HG02642 (cell line): Measurements from ENCODE around the gene ZNF275.
"Not testable (repeated sequence)": the region's sequence is repeated elsewhere in the genome, so short reads cannot be mapped to it uniquely, and the experiment has no call there.

Source experiments
- ATAC-seq: cut with Tn5 transposase; IDR thresholded peaks from one replicate; pipeline ENCODE4 v1.9.1; 2021; ENCODE audit warnings: mild to moderate bottlenecking; ENCODE audit not compliant: unreplicated experiment, poor library complexity

The ZNF275 gene

GRCh38 chrX:153384390-153384789 is 50.4 kb downstream of the ZNF275 start:
- ATAC-seq, result no peak

GRCh38 chrX:153384973-153385372 is 51.0 kb downstream of the ZNF275 start:
- not testable (repeated sequence) for ATAC-seq

DNA sequence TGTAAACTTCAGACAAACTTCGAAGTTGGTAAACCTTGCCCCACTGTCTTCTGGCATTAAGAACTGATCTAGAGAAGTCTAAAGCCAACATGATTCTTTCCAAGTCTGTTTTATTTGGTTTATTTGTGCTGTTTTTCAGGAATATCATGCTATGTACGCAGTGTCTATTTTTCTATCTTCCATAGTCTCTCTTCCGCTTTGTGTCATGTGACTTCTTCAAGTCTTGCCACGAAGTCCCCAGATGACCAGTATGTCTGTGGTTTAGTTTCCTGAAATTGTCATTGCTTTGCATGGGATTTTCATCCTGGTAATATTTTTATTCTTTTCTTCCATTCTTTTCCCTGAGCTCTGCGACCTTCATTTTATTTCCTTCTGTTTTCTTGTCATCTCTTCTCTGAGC is 52.1 kb downstream of the ZNF275 start:
- ATAC-seq, result no peak

- ATAC-seq, result no peak
These were observed 53.4 kb downstream of the ZNF275 start for GRCh38 chrX:153387345-153387744.

DNA sequence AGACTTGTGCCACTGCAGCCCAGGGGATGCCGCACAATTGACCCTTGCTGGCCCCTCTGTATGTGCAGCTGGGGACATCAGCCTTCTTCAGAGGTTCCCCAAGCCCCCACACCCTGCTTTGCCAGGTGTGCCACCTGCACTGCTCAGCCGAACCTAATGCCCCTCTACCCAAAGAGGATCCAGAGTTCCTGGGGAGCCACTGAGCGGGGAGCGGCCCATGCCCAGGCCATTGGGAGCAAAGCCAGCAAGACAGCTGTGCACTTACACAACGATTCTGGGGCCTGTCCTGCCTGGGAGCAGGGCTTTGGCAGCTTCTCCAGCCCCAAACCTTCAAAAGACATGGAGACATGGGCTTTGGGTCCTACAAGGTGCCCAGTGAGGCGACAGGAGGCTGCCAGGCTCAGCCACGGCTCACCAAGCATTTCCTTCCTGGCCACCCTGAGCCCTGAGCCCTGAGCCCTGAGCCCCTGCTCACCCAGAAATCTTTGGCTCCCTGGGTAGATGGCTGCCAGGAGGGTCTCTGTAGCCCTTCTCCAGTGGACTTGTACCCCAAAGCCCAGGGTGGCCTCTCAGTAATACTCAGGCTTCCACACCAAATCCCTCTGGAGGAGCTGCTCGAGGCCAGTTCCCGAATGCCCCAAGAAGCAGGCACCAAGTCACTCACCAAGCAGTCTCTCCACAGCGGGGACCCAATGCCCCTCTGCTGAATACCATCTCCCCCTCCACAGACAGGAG is 54.2 kb downstream of the ZNF275 start:
- no peak for ATAC-seq

DNA sequence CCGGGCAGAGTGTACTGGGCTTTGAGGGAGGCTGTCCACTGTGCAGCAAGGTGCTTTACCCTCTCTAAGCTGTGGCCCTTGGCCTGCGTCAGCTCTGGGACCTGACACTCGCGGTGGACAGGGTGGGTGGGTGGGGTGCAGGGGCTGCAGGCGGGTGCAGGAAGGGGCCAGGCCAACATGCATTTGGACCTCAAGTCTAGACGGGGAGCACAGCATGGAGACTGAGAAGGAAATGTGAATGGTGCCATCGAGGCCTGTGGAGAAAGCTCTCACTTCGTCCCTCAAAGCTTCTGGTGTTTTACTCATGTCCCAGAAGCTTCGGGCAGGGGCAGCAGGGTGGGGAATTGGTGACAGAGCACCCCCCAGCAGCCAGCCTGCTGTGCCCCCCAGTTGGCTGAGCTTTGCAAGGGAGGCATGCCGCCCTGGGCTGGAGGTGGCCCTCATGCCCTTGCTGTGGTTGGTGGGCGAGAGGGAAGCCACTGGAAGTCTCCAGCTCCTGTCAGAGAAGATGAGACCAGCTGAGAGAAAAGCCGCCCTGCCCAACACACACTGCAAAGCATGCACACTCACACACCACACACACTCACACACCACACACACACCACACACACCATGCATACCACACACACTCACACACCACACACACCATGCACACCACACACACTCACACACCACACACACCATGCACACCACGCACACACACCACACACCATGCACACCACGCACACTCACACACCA is 54.9 kb downstream of the ZNF275 start:
- no peak for ATAC-seq

DNA sequence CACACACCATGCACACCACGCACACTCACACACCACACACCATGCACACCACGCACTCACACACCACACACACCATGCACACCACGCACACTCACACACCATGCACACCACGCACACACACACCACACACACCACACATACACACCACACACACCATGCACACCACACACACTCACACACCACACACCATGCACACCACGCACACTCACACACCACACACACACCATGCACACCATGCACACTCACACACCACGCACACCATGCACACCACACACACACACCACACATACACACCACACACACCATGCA is 55.5 kb downstream of the ZNF275 start:
- ATAC-seq, result not testable (repeated sequence)

DNA sequence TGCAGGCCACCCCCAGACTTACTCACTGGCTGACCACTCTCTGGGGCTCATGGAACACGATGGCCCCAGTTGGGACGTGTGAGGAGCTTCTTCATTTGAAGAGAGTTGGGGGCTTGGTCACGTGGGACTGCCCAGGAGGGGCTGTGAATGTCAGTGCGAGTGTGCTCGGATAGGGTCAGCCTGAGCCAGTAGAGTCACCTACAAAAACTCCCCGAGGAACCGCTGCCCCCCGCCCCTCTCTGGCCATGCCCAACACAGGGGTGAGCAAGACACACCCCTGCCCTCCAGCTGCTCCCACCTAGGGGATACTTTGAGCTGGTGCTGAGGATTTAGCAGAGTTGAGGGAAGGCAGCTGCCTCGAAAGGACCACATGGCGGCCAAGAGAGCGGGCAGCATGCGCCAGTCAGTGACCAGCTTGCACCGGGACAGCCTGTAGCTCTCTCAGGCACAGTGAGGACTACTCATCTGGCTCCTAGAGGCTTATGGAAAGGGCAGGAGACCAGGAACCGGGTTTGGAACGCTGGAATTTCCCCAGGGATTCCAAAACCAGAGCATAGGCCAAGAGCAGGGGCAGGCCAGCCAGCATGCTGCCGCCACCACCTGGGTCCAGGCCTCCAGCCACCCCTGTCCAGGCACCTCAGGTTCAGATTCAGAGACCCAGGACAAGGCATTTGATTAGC is 58.8 kb downstream of the ZNF275 start:
- ATAC-seq, result no peak

DNA sequence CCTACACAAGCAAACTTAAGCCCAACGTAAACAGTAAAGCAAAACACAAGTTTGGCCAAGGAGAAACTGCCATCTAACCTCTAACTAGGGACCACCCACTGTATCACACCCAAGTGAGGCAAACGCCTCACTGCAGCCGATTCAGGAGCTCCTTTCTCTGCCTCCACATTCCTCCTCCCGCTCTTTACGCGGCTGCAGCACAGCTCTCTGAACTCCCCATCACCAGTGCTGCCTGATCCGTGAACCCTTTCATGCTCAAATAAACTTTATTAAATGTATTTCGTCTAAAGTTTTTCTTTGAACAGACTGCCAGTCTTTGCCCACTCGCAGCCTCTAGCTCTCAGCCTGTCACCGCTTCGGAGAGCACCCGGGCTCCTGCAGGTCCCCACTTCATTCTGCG is 60.7 kb downstream of the ZNF275 start:
- no peak for ATAC-seq

GRCh38 chrX:153395613-153396319 is 61.8 kb downstream of the ZNF275 start:
- no peak for ATAC-seq

DNA sequence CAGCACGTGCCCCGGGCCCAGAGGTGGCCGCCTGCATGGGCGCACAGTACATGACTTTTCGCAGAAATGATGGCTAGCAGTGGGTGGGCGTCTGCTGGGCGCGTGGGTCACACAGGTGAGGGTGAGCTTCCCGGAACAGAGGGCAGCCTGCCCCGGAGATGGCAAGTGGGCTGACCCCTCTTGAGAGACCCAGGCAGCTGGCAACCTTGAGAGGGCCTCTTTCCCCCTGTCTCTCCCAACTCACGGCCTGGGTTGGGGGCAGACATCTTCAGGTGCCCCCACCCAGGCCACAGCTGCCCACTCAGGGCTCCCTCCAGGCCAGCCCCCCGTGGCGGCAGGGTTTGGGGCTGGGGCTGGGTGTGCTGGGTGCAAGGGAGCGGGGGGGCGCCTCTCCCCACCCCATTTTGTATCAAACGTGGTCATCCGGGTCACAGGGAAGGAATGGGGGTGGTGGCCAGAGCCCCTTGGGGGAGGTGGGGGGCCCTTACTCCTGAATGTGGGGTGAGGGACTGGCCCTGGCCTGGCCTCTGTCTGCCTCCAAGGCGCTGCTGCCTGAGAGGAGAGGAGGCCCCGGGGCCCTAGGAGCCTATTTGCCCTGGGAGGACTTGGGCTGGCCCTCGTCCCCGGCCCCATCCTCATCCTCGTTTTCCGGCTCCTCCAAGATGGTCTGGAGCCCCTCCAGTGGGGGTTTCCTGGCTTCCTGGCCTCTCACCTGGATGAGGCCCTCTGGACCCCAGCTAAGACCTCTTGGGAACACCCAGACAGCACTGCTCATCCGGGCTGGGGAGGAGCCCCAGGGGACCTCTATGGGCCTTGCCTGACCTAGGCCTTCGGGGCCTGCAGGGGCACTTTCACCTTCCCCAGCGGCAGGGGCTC is 62.6 kb downstream of the ZNF275 start:
- ATAC-seq, result no peak

GRCh38 chrX:153397256-153397960 is 63.5 kb downstream of the ZNF275 start:
- no peak for ATAC-seq

GRCh38 chrX:153398275-153398960 is 64.5 kb downstream of the ZNF275 start:
- ATAC-seq, result no peak

DNA sequence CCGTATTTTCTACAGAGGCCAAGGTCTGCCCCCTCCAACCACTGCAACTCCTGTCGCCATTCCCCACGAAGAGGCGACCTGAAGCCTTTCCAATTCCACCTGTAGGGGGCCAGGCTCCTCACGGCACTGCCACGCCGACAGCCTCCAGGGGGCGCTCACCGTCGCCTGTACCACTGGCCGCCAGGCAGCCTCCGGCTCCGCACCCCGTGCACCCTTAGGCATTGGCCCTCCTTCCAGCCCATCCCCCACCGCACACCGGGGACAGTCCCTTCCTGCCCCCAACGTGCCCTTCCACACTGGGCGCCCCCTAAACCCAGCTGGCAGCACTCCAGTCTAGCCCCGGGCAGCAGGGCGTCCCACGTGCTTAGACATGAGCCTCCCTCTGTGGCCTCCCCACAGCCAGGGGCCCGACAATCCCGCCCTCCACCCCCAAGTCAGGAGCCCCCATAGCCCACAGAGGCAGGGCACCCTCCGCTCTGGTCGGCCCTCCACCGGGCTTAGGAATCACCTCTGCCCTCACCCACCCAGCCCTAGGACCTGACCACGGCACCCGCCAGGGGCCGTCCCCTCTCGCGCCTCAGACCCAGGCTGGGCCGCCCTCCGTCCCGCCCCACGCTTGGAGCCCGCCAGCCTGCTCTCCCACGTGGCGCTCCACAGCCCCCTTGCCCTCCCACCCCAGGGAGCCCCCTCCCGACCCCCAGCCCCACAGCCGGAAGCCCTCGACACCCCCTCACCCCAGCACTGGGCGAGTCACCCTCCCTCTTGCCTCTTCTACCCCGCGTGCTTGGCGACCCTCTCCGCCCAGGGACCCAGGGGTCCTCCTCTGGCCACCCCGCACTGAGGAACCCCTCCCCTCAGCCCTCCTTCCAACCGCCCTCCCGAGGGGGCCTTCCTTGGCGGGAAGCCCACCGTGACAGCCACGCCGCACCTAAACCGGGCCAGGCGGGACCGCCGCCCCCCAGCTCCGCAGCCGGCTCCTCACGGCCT is 66.5 kb downstream of the ZNF275 start:
- no peak for ATAC-seq

- no peak for ATAC-seq
These were observed 67.3 kb downstream of the ZNF275 start, which contains the start of gene PNMA6E for GRCh38 chrX:153401133-153401764. Gene PNMA6E (minus strand): TSS chrX:153401350. CDS start chrX:153398849, 2,501 bp downstream.
